Thoracic aorta (tissue), 2 donors: ENCODE measurements around the gene FARP1. TPM values are rescaled to one million over a fixed set of nuclear protein-coding genes. Genes with fewer than 3 reads are reported as not detected.

Experiments used
- ATAC-seq: fragments of 150-250 bp; one replicate; pipeline ENCODE4 v1.8.0; 2017; ENCODE audit warnings: low read depth; ENCODE audit not compliant: insufficient number of reproducible peaks, low FRiP score
- DNase-seq: peaks from one replicate; pipeline ENCODE4 v3.0.0-alpha.2; 2020; ENCODE audit warnings: low spot score
- H3K27ac ChIP-seq, 2 donors: fragments of 200-600 bp; sonication (generic); 1 replicate in 1 of 2; 2 replicates in 1 of 2; pipeline ENCODE4 v1.5.1; 2016; ENCODE audit warnings: mild to moderate bottlenecking in 2 of 2, moderate library complexity in 2 of 2
- H3K27me3 ChIP-seq: fragments of 200-600 bp; sonication (generic); replicated peaks from 2 replicates; pipeline ENCODE4 v1.6.0; 2016; ENCODE audit warnings: mild to moderate bottlenecking; ENCODE audit not compliant: insufficient read depth
- H3K36me3 ChIP-seq: fragments of 200-600 bp; sonication (generic); one replicate; pipeline ENCODE4 v1.5.1; 2016
- H3K4me1 ChIP-seq, 2 donors: fragments of 200-600 bp; sonication (generic); 1 replicate in 1 of 2; 2 replicates in 1 of 2; pipeline versions ENCODE4 v1.5.1 to v1.6.0; 2016; ENCODE audit warnings: low read depth in 2 of 2, mild to moderate bottlenecking in 1 of 2; ENCODE audit not compliant: control insufficient read depth in 1 of 2
- H3K4me3 ChIP-seq: fragments of 200-600 bp; sonication (generic); 2 replicates; pipeline ENCODE4 v1.5.1; 2016; ENCODE audit warnings: mild to moderate bottlenecking
- H3K9me3 ChIP-seq: fragments of 200-600 bp; sonication (generic); 2 replicates; pipeline ENCODE4 v1.5.1; 2016
- CTCF ChIP-seq: fragments of 200-600 bp; sonication (generic); IDR thresholded peaks from one replicate; pipeline ENCODE4 v1.5.1; 2019; ENCODE audit warnings: antibody characterized with exemption
- total RNA-seq, 2 donors: library from RNA; depleted of rRNA; stranded (reverse); fragments of >200 nt; gene quantifications; one replicate each; pipeline versions ENCODE4 v1.1.0 to v1.2.3, GENCODE V29; 2016

FARP1 gene
- total RNA-seq, 2 donors from 2014 or later = 17.6 to 30.3 TPM

- no peak overlapping the region for H3K4me3 ChIP-seq
Measured at GRCh38 chr13:98346904-98347636, 204.2 kb downstream of the FARP1 start.

GRCh38 chr13:98347756-98348155 is 204.9 kb downstream of the FARP1 start:
- no peak for DNase-seq
- no peaks in the 10 kb centered on the region for H3K4me1 ChIP-seq
- no peak for TF ChIP-seq CTCF
- no peaks in the 10 kb centered on the region for H3K27me3 ChIP-seq
- H3K4me3 ChIP-seq = no peak overlapping the region
- H3K27ac ChIP-seq = no peak overlapping the region
- H3K36me3 ChIP-seq = no peaks in the 10 kb centered on the region
- H3K9me3 ChIP-seq = no peaks in the 10 kb centered on the region
- no peak for ATAC-seq

More at GRCh38 chr13:98346904-98347636, 204.2 kb downstream of the FARP1 start:
- ATAC-seq (no peak), DNase-seq (no peak)
- H3K4me1 ChIP-seq = no peaks in the 10 kb centered on the region
- no peaks in the 10 kb centered on the region for H3K9me3 ChIP-seq
- TF ChIP-seq CTCF = no peak
- H3K27ac ChIP-seq = no peak overlapping the region
- no peaks in the 10 kb centered on the region for H3K36me3 ChIP-seq
- no peaks in the 10 kb centered on the region for H3K27me3 ChIP-seq

GRCh38 chr13:98348466-98349200 is 205.7 kb downstream of the FARP1 start:
- ATAC-seq (no peak), DNase-seq (no peak)
- H3K4me1 ChIP-seq = no peaks in the 10 kb centered on the region
- H3K27ac ChIP-seq = no peak overlapping the region
- no peaks in the 10 kb centered on the region for H3K27me3 ChIP-seq
- no peaks in the 10 kb centered on the region for H3K9me3 ChIP-seq
- no peak overlapping the region for H3K4me3 ChIP-seq
- no peak for TF ChIP-seq CTCF
- no peaks in the 10 kb centered on the region for H3K36me3 ChIP-seq

- no peaks in the 10 kb centered on the region for H3K9me3 ChIP-seq
- no peaks in the 10 kb centered on the region for H3K27me3 ChIP-seq
- DNase-seq (no peak), ATAC-seq (no peak)
- no peak overlapping the region for H3K27ac ChIP-seq
- no peak for TF ChIP-seq CTCF
- no peaks in the 10 kb centered on the region for H3K36me3 ChIP-seq
- no peaks in the 10 kb centered on the region for H3K4me1 ChIP-seq
- no peak overlapping the region for H3K4me3 ChIP-seq
Measured at GRCh38 chr13:98349731-98350305, 206.9 kb downstream of the FARP1 start.

- Histone ChIP-seq H3K27me3 (no peaks in the 10 kb centered on the region), H3K4me1 (no peaks in the 10 kb centered on the region), H3K4me3 (no peak overlapping the region), H3K36me3 (no peaks in the 10 kb centered on the region), H3K9me3 (no peaks in the 10 kb centered on the region), H3K27ac (no peak overlapping the region)
- TF ChIP-seq CTCF = no peak
- ATAC-seq = no peak
- no peak for DNase-seq
Measured at GRCh38 chr13:98350746-98351330, 207.9 kb downstream of the FARP1 start.
